ENCODE data around the gene AIF1L.

- TF ChIP-seq RELA (CRISPR knock-in tag; IDR thresholded peaks at IDR 0.05) (no peak), FOXK2 (IDR thresholded peaks at IDR 0.05) (no peak), NFIC (IDR thresholded peaks at IDR 0.05; ENCODE audit: low read length) (no peak), STAT6 (CRISPR knock-in tag; IDR thresholded peaks at IDR 0.05; ENCODE audit: borderline replicate concordance) (no peak), HMGA1 (CRISPR knock-in tag; conservative IDR thresholded peaks at IDR 0.05) (no peak), FOSL2 (CRISPR knock-in tag; IDR thresholded peaks at IDR 0.05) (no peak), NR1H2 (CRISPR knock-in tag; IDR thresholded peaks at IDR 0.05; ENCODE audit: borderline replicate concordance, low read depth) (no peak), MNT (IDR thresholded peaks at IDR 0.05) (no peak), IKZF5 (CRISPR knock-in tag; IDR thresholded peaks at IDR 0.05) (no peak)
Observed at GRCh38 chr9:131094015-131094414, 2.3 kb upstream of the AIF1L start.
